EH (cell line): ENCODE data around the gene EPDR1.

Source experiments
- DNase-seq: peaks from one replicate; pipeline ENCODE4 v3.0.0-alpha.2; 2015; ENCODE audit warnings: low read depth

EPDR1 gene

DNA sequence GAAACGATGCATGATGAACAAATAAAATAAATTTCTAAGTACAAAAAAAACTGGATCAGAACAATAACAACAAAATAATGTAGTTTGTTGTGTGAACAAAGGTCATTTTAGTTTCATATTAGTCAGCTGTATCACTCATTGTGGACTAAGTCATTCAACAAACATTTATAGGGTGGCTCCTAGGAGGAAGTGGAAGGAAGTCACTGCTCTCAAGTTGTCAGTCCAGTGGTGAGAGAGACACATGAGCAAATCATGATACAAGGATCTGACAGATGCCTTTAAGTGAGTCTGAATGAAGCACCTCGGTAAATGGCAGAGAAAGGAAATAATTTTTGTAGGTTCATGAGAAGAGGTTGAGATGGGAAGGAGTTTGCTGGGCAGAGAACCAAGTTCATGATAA is 56.8 kb downstream of the EPDR1 start:
- DNase-seq, result no peak

DNA sequence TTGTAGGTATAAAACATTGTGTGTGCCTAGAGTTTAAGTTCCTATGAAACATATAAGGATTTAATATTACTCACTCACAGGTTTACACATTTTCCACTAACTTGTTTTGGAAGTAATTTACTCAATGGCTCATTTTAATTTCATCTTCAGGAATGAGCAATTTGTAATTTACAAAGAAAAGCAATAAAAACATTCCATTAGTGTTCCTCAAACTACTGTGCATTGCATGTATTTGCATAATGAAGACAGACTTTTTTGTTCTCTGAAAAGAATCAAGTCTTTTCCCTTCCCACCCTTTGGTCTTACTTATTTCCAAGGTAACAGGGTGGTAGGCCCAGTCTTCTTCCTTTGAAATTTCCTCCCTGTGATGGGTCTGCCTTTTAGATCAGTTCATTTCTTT is 61.2 kb downstream of the EPDR1 start:
- DNase-seq, result no peak

DNA sequence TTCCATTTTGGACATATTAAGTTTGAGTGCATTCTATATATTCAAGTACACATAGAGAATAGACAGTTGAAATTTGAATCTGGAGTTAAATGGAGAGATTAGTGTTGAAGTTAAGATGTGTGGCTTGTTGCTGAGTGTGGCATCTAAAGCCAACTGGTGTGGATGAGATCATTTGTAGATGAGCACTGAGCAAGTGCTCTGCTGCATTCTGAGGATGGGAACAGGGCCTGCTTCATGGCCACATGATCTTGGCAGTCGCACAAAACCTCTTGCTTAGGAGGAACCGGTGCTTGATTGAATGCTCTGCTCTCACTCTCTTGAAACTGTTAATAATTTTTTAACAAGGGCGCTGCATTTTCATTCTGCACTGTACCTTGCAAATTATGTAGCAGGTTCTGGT is 62.0 kb downstream of the EPDR1 start:
- no peak for DNase-seq

DNA sequence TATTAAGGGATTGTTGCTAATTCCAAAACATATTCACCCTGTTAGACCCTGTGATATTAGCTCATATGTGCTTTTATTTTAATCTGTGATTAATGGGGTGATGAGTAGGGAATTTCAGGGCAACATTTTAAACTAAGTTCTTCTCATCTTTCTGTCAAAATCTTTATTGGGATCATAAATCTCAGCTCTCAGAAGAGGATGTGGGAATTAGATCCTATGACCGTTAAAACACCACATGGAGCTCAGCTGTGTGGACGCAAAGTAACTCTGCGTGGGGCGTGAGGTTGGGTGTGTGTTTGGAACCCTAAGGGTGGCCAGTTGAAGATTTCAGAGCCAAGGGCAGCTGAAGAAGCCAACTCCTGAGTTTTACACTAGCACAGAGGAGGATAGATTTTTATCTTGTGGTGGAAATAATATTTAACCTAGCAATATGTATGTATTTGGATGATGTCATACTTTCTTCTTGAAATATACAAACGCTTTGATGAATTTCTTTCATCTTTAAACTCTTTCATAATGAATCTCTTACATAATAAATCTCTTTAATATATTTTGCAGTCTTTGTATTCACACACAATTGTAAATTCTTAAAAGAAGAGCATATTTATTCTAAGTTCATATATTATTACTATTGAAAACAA is 64.4 kb downstream of the EPDR1 start:
- DNase-seq, result no peak

DNA sequence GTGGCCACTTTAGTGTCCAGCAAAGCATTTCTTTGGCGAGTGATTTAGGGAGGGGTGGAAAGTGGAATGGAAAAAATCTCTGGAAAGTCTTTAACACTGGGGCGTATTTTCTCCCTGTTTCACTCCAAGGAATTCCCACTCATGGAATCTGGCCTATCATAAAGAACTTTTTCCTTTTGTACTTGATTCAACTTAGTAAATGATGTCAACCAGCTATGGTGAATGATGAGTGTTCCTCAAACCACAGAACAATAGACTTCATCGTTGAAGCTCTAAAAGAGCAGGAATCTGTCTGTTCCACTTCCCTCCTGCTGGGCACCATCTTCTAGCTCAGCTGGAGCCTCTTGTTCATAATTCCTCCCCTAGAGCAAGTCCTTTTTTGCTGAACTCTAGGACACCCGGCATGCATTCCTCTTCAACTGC is 66.5 kb downstream of the EPDR1 start:
- DNase-seq, result no peak

DNA sequence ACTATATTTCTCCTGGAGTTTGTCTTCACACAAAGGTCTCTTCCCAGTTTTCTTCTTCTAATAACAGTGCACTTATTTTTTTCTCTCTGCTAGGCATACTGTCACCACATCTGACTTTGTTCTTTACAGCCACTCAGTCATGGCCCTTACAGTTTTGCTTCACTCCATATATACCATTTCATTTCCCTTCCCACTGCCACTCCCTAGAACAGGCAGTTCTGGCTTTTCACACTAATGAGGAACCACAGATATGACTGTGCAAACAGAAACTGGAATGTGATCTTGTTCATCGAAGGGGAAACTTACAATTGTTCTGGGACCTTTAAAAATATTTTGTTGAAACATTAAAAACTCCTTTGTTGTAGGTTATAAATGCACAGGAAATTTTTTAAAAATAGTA is 67.3 kb downstream of the EPDR1 start:
- DNase-seq, result no peak

DNA sequence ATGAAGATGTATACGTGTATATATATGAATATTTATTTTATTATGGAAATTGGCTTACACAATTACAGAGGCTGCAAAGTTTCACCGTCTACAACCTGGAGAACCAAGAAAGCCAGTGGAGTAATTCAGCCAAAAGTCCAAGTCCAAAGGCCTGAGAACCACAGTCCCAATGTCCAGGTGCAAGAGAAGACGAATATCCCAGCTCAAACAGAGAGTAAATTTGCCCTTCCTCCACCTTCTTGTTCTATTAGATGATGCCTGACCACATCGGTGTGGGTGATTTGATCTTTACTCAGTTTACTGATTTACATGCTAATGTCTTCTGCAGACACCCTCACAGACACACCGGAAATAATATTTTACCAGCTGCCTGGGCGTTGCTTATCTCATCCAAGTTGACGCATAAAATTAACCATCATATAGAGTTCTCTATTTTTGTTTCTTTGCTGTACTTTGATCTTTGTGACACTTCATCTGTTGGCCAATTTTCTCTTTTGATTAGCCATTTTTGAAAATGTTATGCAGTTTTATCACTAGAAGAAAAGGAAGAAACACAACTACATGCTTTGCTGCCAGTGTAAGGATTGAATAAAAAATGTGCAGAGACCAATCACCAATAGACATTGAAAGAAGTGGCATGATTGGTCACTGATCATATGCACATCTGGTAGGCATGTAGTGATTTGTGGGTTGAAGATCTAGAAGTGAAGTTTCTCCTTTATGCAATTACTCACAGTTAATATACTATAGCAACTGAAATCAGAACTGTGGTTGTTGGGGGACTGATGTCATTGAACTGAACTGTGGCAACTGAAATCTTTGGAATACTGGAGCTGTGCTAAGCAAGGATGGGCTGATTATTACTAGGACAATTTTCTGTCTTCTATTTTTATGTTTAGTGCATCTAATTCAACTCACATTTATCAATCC is 68.5 kb downstream of the EPDR1 start:
- DNase-seq, result no peak

DNA sequence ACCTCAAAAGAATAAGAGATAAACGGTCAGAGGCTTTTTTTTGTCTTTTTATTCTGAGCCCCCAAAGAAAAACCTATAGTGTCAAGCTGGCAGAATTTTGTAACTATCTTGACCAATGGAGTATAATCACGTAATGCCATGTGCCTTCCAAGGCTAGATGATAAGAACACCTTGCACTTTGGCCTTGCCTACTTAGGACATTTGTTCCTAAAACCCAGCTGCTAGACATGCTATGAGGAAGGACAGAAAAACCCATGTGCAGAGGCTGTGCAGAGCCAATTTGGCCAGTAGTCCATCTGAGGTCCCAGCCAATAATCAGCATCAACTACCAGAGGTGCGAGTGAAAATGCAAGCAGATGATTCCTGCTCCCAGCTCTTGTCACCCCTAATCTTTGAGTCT is 69.9 kb downstream of the EPDR1 start:
- DNase-seq, result no peak

DNA sequence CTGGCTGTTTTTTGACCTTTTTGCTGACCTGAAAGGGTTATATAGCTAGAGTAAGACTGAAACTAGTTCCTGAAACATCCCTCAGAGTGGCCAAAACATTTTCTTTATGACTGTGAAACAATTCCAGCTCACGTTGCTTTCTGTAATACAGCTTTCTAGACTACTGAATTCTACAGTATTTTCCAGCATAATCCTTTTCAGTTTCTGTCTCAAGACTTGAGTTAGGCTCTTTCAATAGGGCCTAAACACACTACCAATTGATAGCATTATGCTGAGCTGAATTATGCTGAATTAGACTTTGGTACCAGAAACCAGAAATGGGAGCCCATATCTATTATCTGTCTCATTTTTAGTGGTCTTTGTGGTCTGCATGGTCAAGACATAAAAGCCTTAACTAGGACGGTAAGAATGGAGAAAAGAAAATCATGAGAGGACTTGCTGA is 72.6 kb downstream of the EPDR1 start:
- no peak for DNase-seq

DNA sequence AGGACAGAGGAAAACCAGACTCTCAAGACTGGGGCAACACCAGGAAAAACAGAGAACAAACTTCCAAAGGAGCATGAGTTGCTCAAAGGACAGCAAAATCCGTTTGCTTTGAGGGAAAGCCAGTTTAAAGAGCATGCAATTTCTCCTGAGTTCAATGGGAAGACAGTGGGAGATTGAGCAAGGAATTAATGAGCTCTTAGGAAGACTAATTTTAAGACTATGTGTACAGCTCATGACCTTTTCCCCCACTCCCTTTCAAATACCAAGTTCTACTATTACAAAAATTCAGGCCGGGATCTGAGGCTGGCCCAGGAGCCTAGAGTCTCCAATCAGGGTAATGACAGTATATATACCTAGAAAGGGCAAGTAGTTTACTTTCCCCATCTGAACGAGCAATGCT is 79.2 kb downstream of the EPDR1 start:
- no peak for DNase-seq

DNA sequence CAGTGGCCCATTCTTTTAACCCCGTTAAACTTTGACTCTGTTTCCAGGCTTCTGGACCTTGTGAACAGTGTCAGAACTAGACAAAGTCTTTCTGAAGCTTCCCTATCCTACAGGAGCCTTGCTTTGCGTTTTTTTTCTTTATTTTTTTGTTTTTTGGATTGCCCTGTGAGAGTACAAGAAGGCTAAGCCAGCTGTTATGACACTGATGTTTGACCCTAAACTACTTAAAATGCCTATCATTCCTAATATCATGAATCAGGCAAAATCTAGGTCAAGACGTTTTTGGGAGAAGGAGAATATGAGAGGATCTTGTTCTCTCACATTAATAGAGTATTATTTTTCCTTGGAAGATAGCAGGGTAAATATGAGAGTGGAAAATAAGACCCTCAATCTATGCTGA is 79.8 kb downstream of the EPDR1 start:
- DNase-seq, result no peak
